D721Med (cell line): ENCODE measurements around the gene ANO4.

Experiments
- DNase-seq: peaks from one replicate; pipeline ENCODE4 v3.0.0; 2011; ENCODE audit warnings: low spot score; ENCODE audit not compliant: insufficient read length
- FAIRE-seq: peaks from 2 replicates; lab custom pipeline; 2011; peaks lifted over from hg19 to GRCh38; lab: Jason Lieb, UNC
- CTCF ChIP-seq: IDR thresholded peaks from 2 replicates; pipeline ENCODE4 v1.5.1; 2012; ENCODE audit warnings: mild to moderate bottlenecking, control low read depth; ENCODE audit not compliant: insufficient read depth; ENCODE audit errors: missing control alignments

Gene ANO4

GRCh38 chr12:100767950-100768349 lies 26.6 kb upstream of the ANO4 start:
- TF ChIP-seq CTCF = no peak
- DNase-seq (no peak), FAIRE-seq (no peak)

- no peak for DNase-seq
- FAIRE-seq = no peak
- TF ChIP-seq CTCF = no peak
Observed at GRCh38 chr12:100778967-100779590, 15.5 kb upstream of the ANO4 start.

GRCh38 chr12:100789146-100789545 lies 5.4 kb upstream of the ANO4 start:
- TF ChIP-seq CTCF = no peak
- DNase-seq (no peak), FAIRE-seq (no peak)

- TF ChIP-seq CTCF = no peak
- FAIRE-seq = no peak
- no peak for DNase-seq
Observed at GRCh38 chr12:100789975-100790374, 4.6 kb upstream of the ANO4 start.

- FAIRE-seq (no peak), DNase-seq (no peak)
- TF ChIP-seq CTCF = no peak
Observed at GRCh38 chr12:100790552-100790951, 4.0 kb upstream of the ANO4 start.

- TF ChIP-seq CTCF = no peak
- FAIRE-seq (no peak), DNase-seq (no peak)
Observed at GRCh38 chr12:100793182-100793581, 1.4 kb upstream of the ANO4 start.

GRCh38 chr12:100795174-100795799 lies 711 bp downstream of the ANO4 start:
- DNase-seq (no peak), FAIRE-seq (no peak)
- TF ChIP-seq CTCF = no peak
